Epithelial cell of proximal tubule (primary cell): ENCODE measurements around the gene LIG4. TPM values are rescaled to one million over a fixed set of nuclear protein-coding genes. Genes with fewer than 3 reads are reported as not detected.

Source experiments
- DNase-seq: peaks from one replicate; pipeline ENCODE4 v3.0.0-alpha.2; 2011; ENCODE audit warnings: low read depth
- H3K4me3 ChIP-seq: 2 replicates; pipeline ENCODE4 v1.5.1; 2011; ENCODE audit warnings: low read depth, mild to moderate bottlenecking, low read length
- CTCF ChIP-seq: conservative IDR thresholded peaks from 2 replicates; pipeline ENCODE4 v1.5.1; 2012; ENCODE audit warnings: low read depth, mild to moderate bottlenecking, low read length
- total RNA-seq: library from RNA; depleted of rRNA; stranded (reverse); fragments of >200 nt; gene quantifications from 2 replicates; pipeline ENCODE4 v1.2.3, GENCODE V29; 2015

LIG4 gene
- total RNA-seq, 1 donor from 2014 or later = 7.2 TPM

GRCh38 chr13:108194435-108194936, 20.9 kb downstream of the LIG4 start:
- H3K4me3 ChIP-seq = no peak overlapping the region
- no peak for TF ChIP-seq CTCF
- DNase-seq = no peak

- H3K4me3 ChIP-seq = no peak overlapping the region
- no peak for TF ChIP-seq CTCF
- no peak for DNase-seq
Observed at GRCh38 chr13:108193806-108194205, 21.5 kb downstream of the LIG4 start.

- no peak for DNase-seq
- H3K4me3 ChIP-seq = no peak overlapping the region
- no peak for TF ChIP-seq CTCF
Observed at GRCh38 chr13:108190897-108191296, 24.4 kb downstream of the LIG4 start.

GRCh38 chr13:108188260-108188659, 27.1 kb downstream of the LIG4 start:
- no peak for TF ChIP-seq CTCF

GRCh38 chr13:108185223-108185622, 30.1 kb downstream of the LIG4 start:
- H3K4me3 ChIP-seq = no peak overlapping the region
- no peak for DNase-seq
- no peak for TF ChIP-seq CTCF

More at GRCh38 chr13:108188260-108188659, 27.1 kb downstream of the LIG4 start:
- DNase-seq = no peak
- H3K4me3 ChIP-seq = no peak overlapping the region

GRCh38 chr13:108182652-108183051, 32.7 kb downstream of the LIG4 start:
- no peak for TF ChIP-seq CTCF
- no peak for DNase-seq
- no peak overlapping the region for H3K4me3 ChIP-seq

GRCh38 chr13:108178078-108178477, 37.3 kb downstream of the LIG4 start:
- no peak for DNase-seq
- no peak for TF ChIP-seq CTCF
- no peak overlapping the region for H3K4me3 ChIP-seq
